C4-2B (cell line): ENCODE data around the gene HLA-DOA.

ENCODE experiments used
- ZFX ChIP-seq: fragments of 450-650 bp; IDR thresholded peaks from 2 replicates; pipeline ENCODE4 v1.6.1; 2017
- TF ChIP-seq, protein P1 (sequence below): fragments of 450-650 bp; conservative IDR thresholded peaks from 2 replicates; pipeline ENCODE4 v1.5.1; 2017; ENCODE audit warnings: mild to moderate bottlenecking

DNA sequence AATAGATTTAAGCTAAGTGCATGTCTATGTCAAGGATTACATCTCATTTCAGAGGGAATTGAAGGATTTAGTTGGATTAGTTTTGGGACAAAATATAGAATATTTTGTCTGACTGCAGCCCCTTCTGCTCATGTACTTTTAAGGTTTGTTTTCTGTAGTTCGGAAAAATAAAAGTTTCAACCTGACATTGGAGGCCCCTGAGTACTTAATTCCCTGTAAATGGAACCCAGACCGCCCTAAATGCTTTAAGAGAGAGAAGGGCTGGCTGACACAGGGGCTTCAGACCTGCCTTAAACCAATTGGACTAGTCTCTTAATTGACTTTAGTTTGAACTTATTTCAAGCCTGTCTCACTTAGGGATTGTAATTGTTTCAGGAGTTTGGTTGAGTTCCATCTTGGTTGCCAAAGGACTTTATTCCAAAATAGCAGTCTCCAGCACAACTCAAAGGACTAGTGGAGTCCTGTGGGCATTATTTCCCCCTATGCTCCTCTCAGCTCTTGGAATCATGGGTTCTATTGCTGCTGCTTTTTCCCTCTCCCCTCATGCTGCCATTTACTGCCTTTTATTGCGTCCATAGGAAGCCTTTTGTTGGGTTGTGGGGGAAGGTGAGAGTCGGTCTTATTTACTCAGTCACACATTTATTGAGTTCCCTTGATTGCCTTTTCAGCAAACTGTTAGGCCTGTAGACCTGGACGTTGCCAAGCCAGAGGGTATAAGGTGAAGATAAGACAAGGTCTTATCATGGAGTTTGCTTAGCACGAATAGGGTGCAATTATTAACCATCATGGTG lies 26.5 kb downstream of the HLA-DOA start:
- TF ChIP-seq, protein P1, sequence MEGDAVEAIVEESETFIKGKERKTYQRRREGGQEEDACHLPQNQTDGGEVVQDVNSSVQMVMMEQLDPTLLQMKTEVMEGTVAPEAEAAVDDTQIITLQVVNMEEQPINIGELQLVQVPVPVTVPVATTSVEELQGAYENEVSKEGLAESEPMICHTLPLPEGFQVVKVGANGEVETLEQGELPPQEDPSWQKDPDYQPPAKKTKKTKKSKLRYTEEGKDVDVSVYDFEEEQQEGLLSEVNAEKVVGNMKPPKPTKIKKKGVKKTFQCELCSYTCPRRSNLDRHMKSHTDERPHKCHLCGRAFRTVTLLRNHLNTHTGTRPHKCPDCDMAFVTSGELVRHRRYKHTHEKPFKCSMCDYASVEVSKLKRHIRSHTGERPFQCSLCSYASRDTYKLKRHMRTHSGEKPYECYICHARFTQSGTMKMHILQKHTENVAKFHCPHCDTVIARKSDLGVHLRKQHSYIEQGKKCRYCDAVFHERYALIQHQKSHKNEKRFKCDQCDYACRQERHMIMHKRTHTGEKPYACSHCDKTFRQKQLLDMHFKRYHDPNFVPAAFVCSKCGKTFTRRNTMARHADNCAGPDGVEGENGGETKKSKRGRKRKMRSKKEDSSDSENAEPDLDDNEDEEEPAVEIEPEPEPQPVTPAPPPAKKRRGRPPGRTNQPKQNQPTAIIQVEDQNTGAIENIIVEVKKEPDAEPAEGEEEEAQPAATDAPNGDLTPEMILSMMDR = no peak
- TF ChIP-seq ZFX = no peak
